ENCODE data around the gene EGFL6. TPM values are rescaled to one million over a fixed set of nuclear protein-coding genes. Genes with fewer than 3 reads are reported as not detected.

EGFL6 gene
- polyA plus RNA-seq, 1 of the 3 experiments (the other 2 are of a cell fraction) = 0.25 TPM

GRCh38 chrX:13522811-13523210, 46.6 kb upstream of the EGFL6 start:
- H3F3A ChIP-seq (replicated peaks; ENCODE audit: insufficient read depth) = no peaks in the 10 kb centered on the region
- H3K36me3 ChIP-seq (replicated peaks in 1 of 2; ENCODE audit: control insufficient read depth in 1 of 2, insufficient read depth in 2 of 2, low read length in 1 of 2) = no peaks in the 10 kb centered on the region
- no peaks in the 10 kb centered on the region for H3K9me2 ChIP-seq
- no peak overlapping the region for H3K4me3 ChIP-seq (ENCODE audit: low read depth in 2 of 2, low read length in 1 of 2)
- H4K20me1 ChIP-seq (ENCODE audit: insufficient read depth) = no peaks in the 10 kb centered on the region
- no peak overlapping the region for H3K4me2 ChIP-seq
- CTCF ChIA-PET = no interaction called here
- no peak overlapping the region for H2AFZ ChIP-seq (ENCODE audit: low read depth)
- H3K9ac ChIP-seq = no peak overlapping the region
- no peaks in the 10 kb centered on the region for H3K4me1 ChIP-seq (ENCODE audit: control insufficient read depth in 1 of 2, insufficient read depth in 2 of 2, low read depth in 1 of 2, low read length in 1 of 2)
- TF ChIP-seq FOXM1 (IDR thresholded peaks at IDR 0.05; ENCODE audit: low read depth) (no peak), CTCF (IDR thresholded peaks at IDR 0.05) (peak; percentile 8; the same call in 1 of the 2 replicates), NRF1 (IDR thresholded peaks at IDR 0.05; ENCODE audit: low read depth, low read length) (no peak), GATA2 (CRISPR knock-in tag; IDR thresholded peaks at IDR 0.05) (no peak), TAF1 (IDR thresholded peaks at IDR 0.05; ENCODE audit: borderline replicate concordance, low read depth, low read length) (no peak), ELF1 (IDR thresholded peaks at IDR 0.05) (no peak)
- H3K9me3 ChIP-seq = no peaks in the 10 kb centered on the region
- 6% methylated on average over 1 of the region's 1 CpG for WGBS (ENCODE audit: low lambda C conversion rate)
- POLR2A ChIA-PET = no interaction called here
- no peaks in the 10 kb centered on the region for H3K79me2 ChIP-seq (ENCODE audit: insufficient read depth)
- no peaks in the 10 kb centered on the region; the same call in 1 of the 2 replicates for H3K27me3 ChIP-seq (ENCODE audit: insufficient read depth)
- no peak for DNase-seq
- no peak overlapping the region for H3K27ac ChIP-seq (ENCODE audit: low read depth in 2 of 2, low read length in 1 of 2)

GRCh38 chrX:13533726-13534125, 35.7 kb upstream of the EGFL6 start:
- no peak for DNase-seq
- Histone ChIP-seq H3K4me1 (ENCODE audit: control insufficient read depth in 1 of 2, insufficient read depth in 2 of 2, low read depth in 1 of 2, low read length in 1 of 2) (no peaks in the 10 kb centered on the region), H3K79me2 (ENCODE audit: insufficient read depth) (no peaks in the 10 kb centered on the region), H3K27me3 (ENCODE audit: insufficient read depth) (no peaks in the 10 kb centered on the region; the same call in 1 of the 2 replicates), H3K9me3 (no peaks in the 10 kb centered on the region), H2AFZ (ENCODE audit: low read depth) (no peak overlapping the region), H3K36me3 (replicated peaks in 1 of 2; ENCODE audit: control insufficient read depth in 1 of 2, insufficient read depth in 2 of 2, low read length in 1 of 2) (no peaks in the 10 kb centered on the region), H3K9me2 (no peaks in the 10 kb centered on the region), H3K4me3 (ENCODE audit: low read depth in 2 of 2, low read length in 1 of 2) (no peak overlapping the region), H4K20me1 (ENCODE audit: insufficient read depth) (no peaks in the 10 kb centered on the region), H3K9ac (no peak overlapping the region), H3K4me2 (no peak overlapping the region), H3F3A (replicated peaks; ENCODE audit: insufficient read depth) (no peaks in the 10 kb centered on the region), H3K27ac (ENCODE audit: low read depth in 2 of 2, low read length in 1 of 2) (no peak overlapping the region)
- POLR2A ChIA-PET = no interaction called here
- CTCF ChIA-PET = no interaction called here
- WGBS (ENCODE audit: low lambda C conversion rate) = 6% methylated on average over 3 of the region's 3 CpGs
- TF ChIP-seq YY1 (IDR thresholded peaks at IDR 0.05; ENCODE audit: low read depth) = no peak
- no peak for TF ChIP-seq EZH2phosphoT487 (IDR thresholded peaks at IDR 0.05; ENCODE audit: borderline replicate concordance, low read depth)
- TF ChIP-seq FOSL2 (IDR thresholded peaks at IDR 0.05; ENCODE audit: borderline replicate concordance, low read depth) = no peak; the same call in 1 of the 2 replicates
- no peak for TF ChIP-seq USF1 (IDR thresholded peaks at IDR 0.05; ENCODE audit: borderline replicate concordance, low read depth)
- no peak for TF ChIP-seq SMC3 (IDR thresholded peaks at IDR 0.05; ENCODE audit: low read depth, low read length)
- TF ChIP-seq MEF2A (IDR thresholded peaks at IDR 0.05; ENCODE audit: borderline replicate concordance, low read depth) = no peak
- TF ChIP-seq GATA2 (CRISPR knock-in tag; IDR thresholded peaks at IDR 0.05) = no peak
- TF ChIP-seq ZBTB33 (IDR thresholded peaks at IDR 0.05; ENCODE audit: borderline replicate concordance, low read depth) = no peak
- no peak for TF ChIP-seq CHD2 (IDR thresholded peaks at IDR 0.05; ENCODE audit: low read length, partially characterized antibody)
- no peak for TF ChIP-seq TEAD4 (IDR thresholded peaks at IDR 0.05; ENCODE audit: borderline replicate concordance, insufficient read depth)
- TF ChIP-seq USF2 (IDR thresholded peaks at IDR 0.05; ENCODE audit: borderline replicate concordance, low read depth, low read length) = no peak
- no peak for TF ChIP-seq CTCF (IDR thresholded peaks at IDR 0.05)
- no peak for TF ChIP-seq NFIC (IDR thresholded peaks at IDR 0.05; ENCODE audit: borderline replicate concordance)
- TF ChIP-seq NRF1 (IDR thresholded peaks at IDR 0.05; ENCODE audit: low read depth, low read length) = no peak
- no peak for TF ChIP-seq GABPA (IDR thresholded peaks at IDR 0.05; ENCODE audit: low read depth)
- no peak for TF ChIP-seq MXI1 (IDR thresholded peaks at IDR 0.05; ENCODE audit: low read depth, low read length)
- TF ChIP-seq RCOR1 (IDR thresholded peaks at IDR 0.05; ENCODE audit: low read length) = no peak
- no peak for TF ChIP-seq SIN3A (IDR thresholded peaks at IDR 0.05; ENCODE audit: borderline replicate concordance, low read depth, low read length)

Measured in SK-N-SH (cell line).